Measurements from ENCODE around the gene GPR68.
"Not testable (repeated sequence)": the region's sequence is repeated elsewhere in the genome, so short reads cannot be mapped to it uniquely, and the experiment has no call there.

DNA sequence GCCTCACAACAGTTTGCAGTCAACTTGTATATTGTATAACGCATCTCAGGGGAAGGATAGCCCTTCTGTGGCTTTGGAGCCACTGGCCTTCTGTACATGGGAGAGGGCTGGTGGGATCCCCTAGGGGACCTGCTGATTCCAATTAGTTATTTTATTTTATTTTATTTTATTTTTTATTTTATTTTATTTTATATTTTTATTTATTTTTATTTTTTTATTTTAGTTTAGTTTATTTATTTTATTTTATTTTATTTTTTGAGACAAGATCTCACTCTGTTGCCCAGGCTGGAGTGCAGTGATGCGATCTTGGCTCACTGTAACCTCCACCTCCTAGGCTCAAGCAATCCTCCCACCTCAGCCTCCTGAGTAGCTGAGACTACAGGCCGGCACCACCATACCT is 61.8 kb downstream of the GPR68 start:
- TF ChIP-seq POLR2A (IDR thresholded peaks at IDR 0.05; ENCODE audit: low read depth, low read length); MXI1 (IDR thresholded peaks at IDR 0.05; ENCODE audit: borderline replicate concordance, low read depth, low read length); BHLHE40 (IDR thresholded peaks at IDR 0.05; ENCODE audit: low read depth, low read length); CHD1 (IDR thresholded peaks at IDR 0.05; ENCODE audit: low read depth, low read length); RFX5 (IDR thresholded peaks at IDR 0.05; ENCODE audit: low read depth, low read length); CEBPB (IDR thresholded peaks at IDR 0.05; ENCODE audit: low read depth, low read length); SMC3 (IDR thresholded peaks at IDR 0.05; ENCODE audit: low read depth, low read length); MAZ (IDR thresholded peaks at IDR 0.05; ENCODE audit: borderline replicate concordance, low read depth, low read length); NFE2L2 (IDR thresholded peaks at IDR 0.05; ENCODE audit: low read depth, low read length): not testable (repeated sequence)
- TF ChIP-seq, protein P1, sequence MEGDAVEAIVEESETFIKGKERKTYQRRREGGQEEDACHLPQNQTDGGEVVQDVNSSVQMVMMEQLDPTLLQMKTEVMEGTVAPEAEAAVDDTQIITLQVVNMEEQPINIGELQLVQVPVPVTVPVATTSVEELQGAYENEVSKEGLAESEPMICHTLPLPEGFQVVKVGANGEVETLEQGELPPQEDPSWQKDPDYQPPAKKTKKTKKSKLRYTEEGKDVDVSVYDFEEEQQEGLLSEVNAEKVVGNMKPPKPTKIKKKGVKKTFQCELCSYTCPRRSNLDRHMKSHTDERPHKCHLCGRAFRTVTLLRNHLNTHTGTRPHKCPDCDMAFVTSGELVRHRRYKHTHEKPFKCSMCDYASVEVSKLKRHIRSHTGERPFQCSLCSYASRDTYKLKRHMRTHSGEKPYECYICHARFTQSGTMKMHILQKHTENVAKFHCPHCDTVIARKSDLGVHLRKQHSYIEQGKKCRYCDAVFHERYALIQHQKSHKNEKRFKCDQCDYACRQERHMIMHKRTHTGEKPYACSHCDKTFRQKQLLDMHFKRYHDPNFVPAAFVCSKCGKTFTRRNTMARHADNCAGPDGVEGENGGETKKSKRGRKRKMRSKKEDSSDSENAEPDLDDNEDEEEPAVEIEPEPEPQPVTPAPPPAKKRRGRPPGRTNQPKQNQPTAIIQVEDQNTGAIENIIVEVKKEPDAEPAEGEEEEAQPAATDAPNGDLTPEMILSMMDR (conservative IDR thresholded peaks at IDR 0.05; ENCODE audit: low read depth, low read length), result not testable (repeated sequence)
- TF ChIP-seq, protein P2, sequence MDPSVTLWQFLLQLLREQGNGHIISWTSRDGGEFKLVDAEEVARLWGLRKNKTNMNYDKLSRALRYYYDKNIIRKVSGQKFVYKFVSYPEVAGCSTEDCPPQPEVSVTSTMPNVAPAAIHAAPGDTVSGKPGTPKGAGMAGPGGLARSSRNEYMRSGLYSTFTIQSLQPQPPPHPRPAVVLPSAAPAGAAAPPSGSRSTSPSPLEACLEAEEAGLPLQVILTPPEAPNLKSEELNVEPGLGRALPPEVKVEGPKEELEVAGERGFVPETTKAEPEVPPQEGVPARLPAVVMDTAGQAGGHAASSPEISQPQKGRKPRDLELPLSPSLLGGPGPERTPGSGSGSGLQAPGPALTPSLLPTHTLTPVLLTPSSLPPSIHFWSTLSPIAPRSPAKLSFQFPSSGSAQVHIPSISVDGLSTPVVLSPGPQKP (IDR thresholded peaks at IDR 0.05; ENCODE audit: borderline replicate concordance, low read depth, low read length), result not testable (repeated sequence)
- TF ChIP-seq, protein P3, sequence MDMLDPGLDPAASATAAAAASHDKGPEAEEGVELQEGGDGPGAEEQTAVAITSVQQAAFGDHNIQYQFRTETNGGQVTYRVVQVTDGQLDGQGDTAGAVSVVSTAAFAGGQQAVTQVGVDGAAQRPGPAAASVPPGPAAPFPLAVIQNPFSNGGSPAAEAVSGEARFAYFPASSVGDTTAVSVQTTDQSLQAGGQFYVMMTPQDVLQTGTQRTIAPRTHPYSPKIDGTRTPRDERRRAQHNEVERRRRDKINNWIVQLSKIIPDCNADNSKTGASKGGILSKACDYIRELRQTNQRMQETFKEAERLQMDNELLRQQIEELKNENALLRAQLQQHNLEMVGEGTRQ (IDR thresholded peaks at IDR 0.05; ENCODE audit: low read depth, low read length), result not testable (repeated sequence)

Data from IMR-90 (cell line).